Hepatocyte (in vitro differentiated cells): ENCODE measurements around the gene RPL10L.

Source experiments
- CTCF ChIP-seq: fragments of 200-600 bp; sonication (generic); IDR thresholded peaks from 2 replicates; pipeline ENCODE4 v1.5.1; 2016; ENCODE audit warnings: antibody characterized with exemption, mild to moderate bottlenecking; ENCODE audit not compliant: poor library complexity
- EZH2 ChIP-seq: fragments of 200-600 bp; sonication (generic); IDR thresholded peaks from 2 replicates; pipeline ENCODE4 v1.6.1; 2016; ENCODE audit warnings: antibody characterized with exemption, mild to moderate bottlenecking, borderline replicate concordance
- EZH2phosphoT487 ChIP-seq: fragments of 200-600 bp; sonication (generic); IDR thresholded peaks from one replicate; pipeline ENCODE4 v1.6.1; 2018; ENCODE audit warnings: antibody characterized with exemption, mild to moderate bottlenecking, low read depth, moderate library complexity; ENCODE audit not compliant: unreplicated experiment, severe bottlenecking

DNA sequence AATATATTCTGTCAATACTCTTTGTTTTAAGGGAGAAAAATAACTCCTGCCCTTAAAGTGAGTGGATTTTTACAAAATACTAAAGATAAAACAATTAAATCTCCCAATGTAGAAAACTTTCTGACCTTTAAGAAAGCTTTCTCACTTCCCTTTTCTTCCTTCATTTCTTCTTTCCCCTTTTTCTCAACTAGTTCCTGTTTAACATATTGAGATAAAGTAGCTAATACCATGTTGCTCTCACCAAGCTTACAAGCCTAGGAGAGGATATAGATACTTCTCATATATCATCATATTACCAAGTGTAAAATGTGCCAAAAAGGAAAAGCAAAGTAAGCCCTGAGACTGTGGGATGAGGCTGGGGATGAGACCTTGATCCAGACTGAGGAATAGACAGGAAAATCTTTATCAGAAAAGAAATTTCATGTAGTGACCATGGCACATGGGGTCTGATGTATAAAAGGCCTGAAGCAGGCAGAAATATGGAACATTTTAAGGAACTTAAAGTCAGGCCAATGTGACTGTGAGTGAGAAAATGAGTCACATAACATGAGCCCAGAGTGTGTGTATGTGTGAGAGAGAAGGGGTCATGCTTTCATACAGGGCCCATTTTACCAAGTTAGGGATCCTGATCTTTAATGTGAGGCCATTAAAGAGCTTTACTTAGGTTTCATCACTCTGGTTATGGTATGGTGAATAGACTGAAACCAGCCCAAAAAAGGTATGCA is 1.6 kb upstream of the RPL10L start:
- TF ChIP-seq CTCF, result no peak
- no peak for TF ChIP-seq EZH2
- no peak for TF ChIP-seq EZH2phosphoT487
